A673 (cell line): ENCODE data around the gene PNMA8C. TPM values are rescaled to one million over a fixed set of nuclear protein-coding genes. Genes with fewer than 3 reads are reported as not detected.

ENCODE experiments used
- BruUV-seq: library from RNA; stranded (reverse); fragments of 400-500 nt; replicated peaks from 2 replicates; lab custom pipeline; 2021; lab: Mats Ljungman, UMichigan
- CTCF ChIA-PET: fragments of 300-600 bp; sonication (Branson Sonifier 250); formaldehyde crosslinking; loops from one replicate; lab custom pipeline; 2022; ENCODE audit warnings: antibody characterized with exemption; lab: Charles Lee
- POLR2A ChIA-PET: fragments of 300-600 bp; sonication (Branson Sonifier 250); formaldehyde crosslinking; loops from one replicate; lab custom pipeline; 2022; ENCODE audit warnings: antibody characterized with exemption; ENCODE audit not compliant: low non-redundant PET; lab: Charles Lee
- DNase-seq: peaks from one replicate; pipeline ENCODE4 v3.0.0-alpha.2; 2015; ENCODE audit warnings: low spot score
- H3K27ac ChIP-seq: fragments of 200-600 bp; sonication (generic); 2 replicates; pipeline ENCODE4 v1.5.1; 2016; ENCODE audit warnings: mixed run types, low read depth, mild to moderate bottlenecking, mixed read lengths, antibody characterized with exemption, low read length; ENCODE audit not compliant: poor library complexity, severe bottlenecking
- H3K27me3 ChIP-seq: fragments of 200-600 bp; sonication (generic); replicated peaks from 2 replicates; pipeline ENCODE4 v1.6.1; 2017; ENCODE audit warnings: mixed run types, low read depth, mild to moderate bottlenecking, mixed read lengths, antibody characterized with exemption, low read length; ENCODE audit not compliant: insufficient read depth, poor library complexity
- H3K36me3 ChIP-seq: fragments of 200-600 bp; sonication (generic); 2 replicates; pipeline ENCODE4 v1.6.1; 2016; ENCODE audit warnings: mixed run types, mild to moderate bottlenecking, mixed read lengths, antibody characterized with exemption, low read length; ENCODE audit not compliant: insufficient read depth, poor library complexity, severe bottlenecking
- H3K4me1 ChIP-seq: fragments of 200-600 bp; sonication (generic); 2 replicates; pipeline ENCODE4 v1.6.1; 2017; ENCODE audit warnings: mixed run types, mild to moderate bottlenecking, mixed read lengths, antibody characterized with exemption, low read length; ENCODE audit not compliant: insufficient read depth, poor library complexity, severe bottlenecking
- H3K4me3 ChIP-seq: fragments of 200-600 bp; sonication (generic); 2 replicates; pipeline ENCODE4 v1.5.1; 2016; ENCODE audit warnings: low read depth, mixed run types, mild to moderate bottlenecking, mixed read lengths, low read length; ENCODE audit not compliant: poor library complexity, severe bottlenecking
- H3K9me3 ChIP-seq: fragments of 200-600 bp; sonication (generic); 2 replicates; pipeline ENCODE4 v1.6.1; 2016; ENCODE audit warnings: mixed run types, low read depth, mild to moderate bottlenecking, mixed read lengths, antibody characterized with exemption, low read length; ENCODE audit not compliant: poor library complexity, severe bottlenecking
- EZH2 ChIP-seq: fragments of 200-600 bp; sonication (generic); IDR thresholded peaks from 2 replicates; pipeline ENCODE4 v1.6.1; 2017; ENCODE audit warnings: borderline replicate concordance, low read depth, mild to moderate bottlenecking, mixed read lengths, antibody characterized with exemption, low read length; ENCODE audit not compliant: poor library complexity, severe bottlenecking
- intact Hi-C: fragments of 100-400 bp; cut with micrococcal nuclease; formaldehyde crosslinking; loops from one replicate; pipeline ENCODE4 v1.10.0; 2022; ENCODE audit not compliant: unreplicated experiment
- total RNA-seq: library from RNA; stranded (reverse); gene quantifications from 2 replicates; pipeline ENCODE4 v1.2.3, GENCODE V29; 2021
- TF ChIP-seq, protein P1 (sequence below): fragments of 300-800, 200-600 bp; sonication (generic); conservative IDR thresholded peaks from 2 replicates; pipeline ENCODE4 v1.5.1; 2017; ENCODE audit warnings: low read depth, mild to moderate bottlenecking, antibody characterized with exemption, low read length, moderate library complexity, mixed read lengths

PNMA8C gene
- total RNA-seq, 1 experiment from 2014 or later = not detected

DNA sequence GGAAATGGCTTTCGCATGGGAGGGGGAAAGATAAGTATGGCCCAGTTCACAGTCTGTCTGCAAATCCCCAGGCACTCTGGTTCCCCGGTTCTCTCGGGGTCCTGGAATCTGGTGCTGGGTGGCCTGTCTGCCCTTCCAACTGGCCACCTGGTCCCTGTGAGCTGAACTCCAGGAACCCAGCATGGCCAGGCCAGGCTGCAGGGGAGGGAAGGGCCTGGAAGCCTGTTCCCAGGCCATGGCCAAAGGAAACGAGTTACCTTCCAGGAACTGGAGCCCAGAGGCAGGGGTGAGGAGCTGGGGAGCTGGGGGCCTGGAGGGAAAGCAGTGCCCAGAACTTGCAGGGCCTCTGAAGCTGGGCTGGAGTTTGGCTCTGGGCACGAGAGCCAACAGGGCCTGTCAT is 19.1 kb upstream of the PNMA8C start:
- Histone ChIP-seq H3K4me3 (no peak overlapping the region), H3K27ac (no peak overlapping the region), H3K4me1 (peaks cover 4% of the 10 kb centered on the region), H3K36me3 (no peaks in the 10 kb centered on the region), H3K27me3 (no peaks in the 10 kb centered on the region), H3K9me3 (peaks cover 4% of the 10 kb centered on the region)
- no peak for DNase-seq
- ChIA-PET POLR2A (interaction anchor here (0.7 kb wide), 1 partner anchor 34 kb away, joined by 4 read pairs; no protein-coding TSS in a partner anchor), CTCF (no interaction called here)
- intact Hi-C loops = no loop called here
- no TSS peak for BruUV-seq
- TF ChIP-seq EZH2 = no peak
- TF ChIP-seq, protein P1, sequence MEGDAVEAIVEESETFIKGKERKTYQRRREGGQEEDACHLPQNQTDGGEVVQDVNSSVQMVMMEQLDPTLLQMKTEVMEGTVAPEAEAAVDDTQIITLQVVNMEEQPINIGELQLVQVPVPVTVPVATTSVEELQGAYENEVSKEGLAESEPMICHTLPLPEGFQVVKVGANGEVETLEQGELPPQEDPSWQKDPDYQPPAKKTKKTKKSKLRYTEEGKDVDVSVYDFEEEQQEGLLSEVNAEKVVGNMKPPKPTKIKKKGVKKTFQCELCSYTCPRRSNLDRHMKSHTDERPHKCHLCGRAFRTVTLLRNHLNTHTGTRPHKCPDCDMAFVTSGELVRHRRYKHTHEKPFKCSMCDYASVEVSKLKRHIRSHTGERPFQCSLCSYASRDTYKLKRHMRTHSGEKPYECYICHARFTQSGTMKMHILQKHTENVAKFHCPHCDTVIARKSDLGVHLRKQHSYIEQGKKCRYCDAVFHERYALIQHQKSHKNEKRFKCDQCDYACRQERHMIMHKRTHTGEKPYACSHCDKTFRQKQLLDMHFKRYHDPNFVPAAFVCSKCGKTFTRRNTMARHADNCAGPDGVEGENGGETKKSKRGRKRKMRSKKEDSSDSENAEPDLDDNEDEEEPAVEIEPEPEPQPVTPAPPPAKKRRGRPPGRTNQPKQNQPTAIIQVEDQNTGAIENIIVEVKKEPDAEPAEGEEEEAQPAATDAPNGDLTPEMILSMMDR = no peak

DNA sequence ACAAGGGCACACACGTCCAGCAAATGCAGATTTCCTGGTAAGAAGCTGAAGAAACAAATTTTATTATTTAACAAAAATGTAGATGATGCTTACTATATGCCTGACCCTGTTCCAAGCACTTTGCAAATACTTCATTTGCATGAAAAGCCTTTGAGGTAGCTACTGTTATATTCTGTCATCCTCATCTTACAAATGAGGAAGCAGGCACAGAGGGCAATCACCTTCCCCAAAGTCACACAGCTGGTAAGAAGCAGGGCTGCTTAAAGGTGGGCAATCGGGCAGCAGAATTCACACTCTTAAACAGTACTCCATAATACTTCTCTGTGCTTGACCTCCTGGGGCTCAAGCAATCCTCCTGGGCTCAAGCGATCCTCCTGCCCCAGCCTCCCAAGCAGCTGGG is 18.3 kb upstream of the PNMA8C start:
- Histone ChIP-seq H3K4me1 (peaks cover 4% of the 10 kb centered on the region), H3K36me3 (no peaks in the 10 kb centered on the region), H3K27me3 (no peaks in the 10 kb centered on the region), H3K9me3 (peaks cover 4% of the 10 kb centered on the region), H3K4me3 (no peak overlapping the region), H3K27ac (no peak overlapping the region)
- ChIA-PET POLR2A (no interaction called here), CTCF (no interaction called here)
- no TSS peak for BruUV-seq
- DNase-seq = no peak
- TF ChIP-seq, protein P1 = no peak
- no peak for TF ChIP-seq EZH2
- intact Hi-C loops = no loop called here

DNA sequence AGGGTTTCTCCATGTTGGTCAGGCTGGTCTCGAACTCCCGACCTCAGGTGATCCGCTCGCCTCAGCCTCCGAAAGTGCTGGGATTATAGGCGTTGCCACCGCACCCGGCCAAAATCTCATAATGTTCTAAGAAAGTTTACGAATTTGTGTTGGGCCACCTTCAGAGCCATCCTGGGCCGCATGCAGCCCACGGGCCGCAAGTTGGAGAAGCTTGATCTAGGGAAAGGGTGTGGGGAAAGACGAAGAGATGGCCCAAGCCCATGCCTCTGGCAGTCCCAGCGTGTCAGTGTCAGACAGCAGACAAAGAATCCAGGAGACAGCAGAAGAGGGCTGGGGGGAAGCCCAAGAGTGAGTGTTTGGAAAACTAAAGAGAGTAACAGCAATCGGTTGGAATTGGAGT is 17.3 kb upstream of the PNMA8C start:
- CTCF ChIA-PET = no interaction called here
- POLR2A ChIA-PET = no interaction called here
- TF ChIP-seq, protein P1 = no peak
- TF ChIP-seq EZH2 = no peak
- Histone ChIP-seq H3K27me3 (no peaks in the 10 kb centered on the region), H3K4me3 (no peak overlapping the region), H3K36me3 (no peaks in the 10 kb centered on the region), H3K4me1 (peaks cover 4% of the 10 kb centered on the region), H3K27ac (no peak overlapping the region), H3K9me3 (peaks cover 4% of the 10 kb centered on the region)
- intact Hi-C loops = no loop called here
- no peak for DNase-seq
- BruUV-seq = no TSS peak
